Measurements from ENCODE around the gene SHLD2. TPM values are rescaled to one million over a fixed set of nuclear protein-coding genes. Genes with fewer than 3 reads are reported as not detected.

Gene SHLD2
- total and polyA plus RNA-seq, 2 of the 13 experiments (the other 11 are each of a cell fraction or from before 2014, with no cell fraction given), result 25.7 to 53.7 TPM

DNA sequence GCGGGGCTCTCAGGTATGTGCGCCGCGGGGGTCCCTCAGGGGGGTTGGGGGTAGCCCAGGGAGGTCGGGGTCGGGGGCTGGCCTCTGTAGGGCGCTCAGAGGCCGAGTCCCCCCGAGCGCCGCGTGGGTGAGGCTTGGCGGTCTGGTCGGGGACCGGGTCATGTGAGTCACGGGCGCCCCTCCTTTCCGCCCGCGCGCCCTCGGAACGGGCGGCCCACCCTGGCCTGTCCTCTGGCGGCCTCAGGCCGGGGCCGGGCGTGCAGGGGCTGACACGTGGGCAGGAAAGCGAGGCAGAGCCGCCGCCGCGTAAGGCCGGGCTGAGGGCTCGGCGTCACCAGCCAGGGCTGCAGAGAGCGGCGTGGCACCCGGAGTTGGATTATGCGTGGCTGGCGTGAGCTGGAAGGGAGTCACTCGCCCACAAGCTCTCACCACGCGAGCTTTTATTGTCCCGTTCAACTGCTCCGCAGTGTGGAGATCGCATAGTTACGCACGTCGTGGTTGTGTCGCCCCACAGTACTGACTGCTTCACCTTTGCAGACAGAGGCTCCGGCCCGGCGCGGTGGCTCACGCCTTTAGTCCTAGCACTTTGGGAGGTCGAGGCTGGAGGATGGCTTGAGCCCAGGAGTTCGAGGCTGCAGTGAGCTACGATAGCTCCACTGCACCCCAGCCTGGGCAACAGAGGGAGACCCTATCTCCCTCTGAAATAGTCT is 385 bp downstream of the SHLD2 start (continued):
- TF ChIP-seq HOXA7 (CRISPR knock-in tag; IDR thresholded peaks at IDR 0.05) (no peak), ZNF234 (CRISPR knock-in tag; conservative IDR thresholded peaks at IDR 0.05) (peak; percentile 94), ISX (CRISPR knock-in tag; conservative IDR thresholded peaks at IDR 0.05) (0 out of 2 replicates have a peak, but pooled peaks have one; percentile 51), NFYB (CRISPR knock-in tag; IDR thresholded peaks at IDR 0.05) (peak; percentile 26; the same call in 1 of the 2 replicates), ZNF563 (CRISPR knock-in tag; IDR thresholded peaks at IDR 0.05) (peak; percentile 76), HOXD1 (CRISPR knock-in tag; IDR thresholded peaks at IDR 0.05) (peak; percentile 84; the same call in 1 of the 2 replicates), MED13 (CRISPR knock-in tag; IDR thresholded peaks at IDR 0.05) (peak; percentile 87; the same call in 1 of the 2 replicates), NCOR1 (IDR thresholded peaks at IDR 0.05; ENCODE audit: borderline replicate concordance, low read length) (peak; percentile 41; the same call in 1 of the 2 replicates), HOXA3 (CRISPR knock-in tag; IDR thresholded peaks at IDR 0.05) (peak; percentile 75)
- TF ChIP-seq, protein P1, sequence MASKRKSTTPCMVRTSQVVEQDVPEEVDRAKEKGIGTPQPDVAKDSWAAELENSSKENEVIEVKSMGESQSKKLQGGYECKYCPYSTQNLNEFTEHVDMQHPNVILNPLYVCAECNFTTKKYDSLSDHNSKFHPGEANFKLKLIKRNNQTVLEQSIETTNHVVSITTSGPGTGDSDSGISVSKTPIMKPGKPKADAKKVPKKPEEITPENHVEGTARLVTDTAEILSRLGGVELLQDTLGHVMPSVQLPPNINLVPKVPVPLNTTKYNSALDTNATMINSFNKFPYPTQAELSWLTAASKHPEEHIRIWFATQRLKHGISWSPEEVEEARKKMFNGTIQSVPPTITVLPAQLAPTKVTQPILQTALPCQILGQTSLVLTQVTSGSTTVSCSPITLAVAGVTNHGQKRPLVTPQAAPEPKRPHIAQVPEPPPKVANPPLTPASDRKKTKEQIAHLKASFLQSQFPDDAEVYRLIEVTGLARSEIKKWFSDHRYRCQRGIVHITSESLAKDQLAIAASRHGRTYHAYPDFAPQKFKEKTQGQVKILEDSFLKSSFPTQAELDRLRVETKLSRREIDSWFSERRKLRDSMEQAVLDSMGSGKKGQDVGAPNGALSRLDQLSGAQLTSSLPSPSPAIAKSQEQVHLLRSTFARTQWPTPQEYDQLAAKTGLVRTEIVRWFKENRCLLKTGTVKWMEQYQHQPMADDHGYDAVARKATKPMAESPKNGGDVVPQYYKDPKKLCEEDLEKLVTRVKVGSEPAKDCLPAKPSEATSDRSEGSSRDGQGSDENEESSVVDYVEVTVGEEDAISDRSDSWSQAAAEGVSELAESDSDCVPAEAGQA (IDR thresholded peaks at IDR 0.05; ENCODE audit: low read depth), result peak; percentile 65; the same call in 1 of the 2 replicates
- TF ChIP-seq, protein P1 (CRISPR knock-in tag; IDR thresholded peaks at IDR 0.05; ENCODE audit: borderline replicate concordance), result no peak
- TF ChIP-seq, protein P2, sequence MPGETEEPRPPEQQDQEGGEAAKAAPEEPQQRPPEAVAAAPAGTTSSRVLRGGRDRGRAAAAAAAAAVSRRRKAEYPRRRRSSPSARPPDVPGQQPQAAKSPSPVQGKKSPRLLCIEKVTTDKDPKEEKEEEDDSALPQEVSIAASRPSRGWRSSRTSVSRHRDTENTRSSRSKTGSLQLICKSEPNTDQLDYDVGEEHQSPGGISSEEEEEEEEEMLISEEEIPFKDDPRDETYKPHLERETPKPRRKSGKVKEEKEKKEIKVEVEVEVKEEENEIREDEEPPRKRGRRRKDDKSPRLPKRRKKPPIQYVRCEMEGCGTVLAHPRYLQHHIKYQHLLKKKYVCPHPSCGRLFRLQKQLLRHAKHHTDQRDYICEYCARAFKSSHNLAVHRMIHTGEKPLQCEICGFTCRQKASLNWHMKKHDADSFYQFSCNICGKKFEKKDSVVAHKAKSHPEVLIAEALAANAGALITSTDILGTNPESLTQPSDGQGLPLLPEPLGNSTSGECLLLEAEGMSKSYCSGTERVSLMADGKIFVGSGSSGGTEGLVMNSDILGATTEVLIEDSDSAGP (CRISPR knock-in tag; IDR thresholded peaks at IDR 0.05; ENCODE audit: borderline replicate concordance), result peak; percentile 79
- TF ChIP-seq, protein P3, sequence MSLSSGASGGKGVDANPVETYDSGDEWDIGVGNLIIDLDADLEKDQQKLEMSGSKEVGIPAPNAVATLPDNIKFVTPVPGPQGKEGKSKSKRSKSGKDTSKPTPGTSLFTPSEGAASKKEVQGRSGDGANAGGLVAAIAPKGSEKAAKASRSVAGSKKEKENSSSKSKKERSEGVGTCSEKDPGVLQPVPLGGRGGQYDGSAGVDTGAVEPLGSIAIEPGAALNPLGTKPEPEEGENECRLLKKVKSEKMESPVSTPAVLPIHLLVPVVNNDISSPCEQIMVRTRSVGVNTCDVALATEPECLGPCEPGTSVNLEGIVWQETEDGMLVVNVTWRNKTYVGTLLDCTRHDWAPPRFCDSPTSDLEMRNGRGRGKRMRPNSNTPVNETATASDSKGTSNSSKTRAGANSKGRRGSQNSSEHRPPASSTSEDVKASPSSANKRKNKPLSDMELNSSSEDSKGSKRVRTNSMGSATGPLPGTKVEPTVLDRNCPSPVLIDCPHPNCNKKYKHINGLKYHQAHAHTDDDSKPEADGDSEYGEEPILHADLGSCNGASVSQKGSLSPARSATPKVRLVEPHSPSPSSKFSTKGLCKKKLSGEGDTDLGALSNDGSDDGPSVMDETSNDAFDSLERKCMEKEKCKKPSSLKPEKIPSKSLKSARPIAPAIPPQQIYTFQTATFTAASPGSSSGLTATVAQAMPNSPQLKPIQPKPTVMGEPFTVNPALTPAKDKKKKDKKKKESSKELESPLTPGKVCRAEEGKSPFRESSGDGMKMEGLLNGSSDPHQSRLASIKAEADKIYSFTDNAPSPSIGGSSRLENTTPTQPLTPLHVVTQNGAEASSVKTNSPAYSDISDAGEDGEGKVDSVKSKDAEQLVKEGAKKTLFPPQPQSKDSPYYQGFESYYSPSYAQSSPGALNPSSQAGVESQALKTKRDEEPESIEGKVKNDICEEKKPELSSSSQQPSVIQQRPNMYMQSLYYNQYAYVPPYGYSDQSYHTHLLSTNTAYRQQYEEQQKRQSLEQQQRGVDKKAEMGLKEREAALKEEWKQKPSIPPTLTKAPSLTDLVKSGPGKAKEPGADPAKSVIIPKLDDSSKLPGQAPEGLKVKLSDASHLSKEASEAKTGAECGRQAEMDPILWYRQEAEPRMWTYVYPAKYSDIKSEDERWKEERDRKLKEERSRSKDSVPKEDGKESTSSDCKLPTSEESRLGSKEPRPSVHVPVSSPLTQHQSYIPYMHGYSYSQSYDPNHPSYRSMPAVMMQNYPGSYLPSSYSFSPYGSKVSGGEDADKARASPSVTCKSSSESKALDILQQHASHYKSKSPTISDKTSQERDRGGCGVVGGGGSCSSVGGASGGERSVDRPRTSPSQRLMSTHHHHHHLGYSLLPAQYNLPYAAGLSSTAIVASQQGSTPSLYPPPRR (CRISPR knock-in tag; IDR thresholded peaks at IDR 0.05; ENCODE audit: borderline replicate concordance), result peak; percentile 85; the same call in 1 of the 2 replicates
- TF ChIP-seq, protein P4, sequence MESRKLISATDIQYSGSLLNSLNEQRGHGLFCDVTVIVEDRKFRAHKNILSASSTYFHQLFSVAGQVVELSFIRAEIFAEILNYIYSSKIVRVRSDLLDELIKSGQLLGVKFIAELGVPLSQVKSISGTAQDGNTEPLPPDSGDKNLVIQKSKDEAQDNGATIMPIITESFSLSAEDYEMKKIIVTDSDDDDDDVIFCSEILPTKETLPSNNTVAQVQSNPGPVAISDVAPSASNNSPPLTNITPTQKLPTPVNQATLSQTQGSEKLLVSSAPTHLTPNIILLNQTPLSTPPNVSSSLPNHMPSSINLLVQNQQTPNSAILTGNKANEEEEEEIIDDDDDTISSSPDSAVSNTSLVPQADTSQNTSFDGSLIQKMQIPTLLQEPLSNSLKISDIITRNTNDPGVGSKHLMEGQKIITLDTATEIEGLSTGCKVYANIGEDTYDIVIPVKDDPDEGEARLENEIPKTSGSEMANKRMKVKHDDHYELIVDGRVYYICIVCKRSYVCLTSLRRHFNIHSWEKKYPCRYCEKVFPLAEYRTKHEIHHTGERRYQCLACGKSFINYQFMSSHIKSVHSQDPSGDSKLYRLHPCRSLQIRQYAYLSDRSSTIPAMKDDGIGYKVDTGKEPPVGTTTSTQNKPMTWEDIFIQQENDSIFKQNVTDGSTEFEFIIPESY (CRISPR knock-in tag; IDR thresholded peaks at IDR 0.05), result no peak; the same call in 1 of the 2 replicates
